Measurements from ENCODE around the gene MEGF8.
A peak's percentile ranks its signal among the peaks of the same experiment; 100 is the strongest.

MEGF8 gene, protein sequence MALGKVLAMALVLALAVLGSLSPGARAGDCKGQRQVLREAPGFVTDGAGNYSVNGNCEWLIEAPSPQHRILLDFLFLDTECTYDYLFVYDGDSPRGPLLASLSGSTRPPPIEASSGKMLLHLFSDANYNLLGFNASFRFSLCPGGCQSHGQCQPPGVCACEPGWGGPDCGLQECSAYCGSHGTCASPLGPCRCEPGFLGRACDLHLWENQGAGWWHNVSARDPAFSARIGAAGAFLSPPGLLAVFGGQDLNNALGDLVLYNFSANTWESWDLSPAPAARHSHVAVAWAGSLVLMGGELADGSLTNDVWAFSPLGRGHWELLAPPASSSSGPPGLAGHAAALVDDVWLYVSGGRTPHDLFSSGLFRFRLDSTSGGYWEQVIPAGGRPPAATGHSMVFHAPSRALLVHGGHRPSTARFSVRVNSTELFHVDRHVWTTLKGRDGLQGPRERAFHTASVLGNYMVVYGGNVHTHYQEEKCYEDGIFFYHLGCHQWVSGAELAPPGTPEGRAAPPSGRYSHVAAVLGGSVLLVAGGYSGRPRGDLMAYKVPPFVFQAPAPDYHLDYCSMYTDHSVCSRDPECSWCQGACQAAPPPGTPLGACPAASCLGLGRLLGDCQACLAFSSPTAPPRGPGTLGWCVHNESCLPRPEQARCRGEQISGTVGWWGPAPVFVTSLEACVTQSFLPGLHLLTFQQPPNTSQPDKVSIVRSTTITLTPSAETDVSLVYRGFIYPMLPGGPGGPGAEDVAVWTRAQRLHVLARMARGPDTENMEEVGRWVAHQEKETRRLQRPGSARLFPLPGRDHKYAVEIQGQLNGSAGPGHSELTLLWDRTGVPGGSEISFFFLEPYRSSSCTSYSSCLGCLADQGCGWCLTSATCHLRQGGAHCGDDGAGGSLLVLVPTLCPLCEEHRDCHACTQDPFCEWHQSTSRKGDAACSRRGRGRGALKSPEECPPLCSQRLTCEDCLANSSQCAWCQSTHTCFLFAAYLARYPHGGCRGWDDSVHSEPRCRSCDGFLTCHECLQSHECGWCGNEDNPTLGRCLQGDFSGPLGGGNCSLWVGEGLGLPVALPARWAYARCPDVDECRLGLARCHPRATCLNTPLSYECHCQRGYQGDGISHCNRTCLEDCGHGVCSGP (N-terminal part only)

DNA sequence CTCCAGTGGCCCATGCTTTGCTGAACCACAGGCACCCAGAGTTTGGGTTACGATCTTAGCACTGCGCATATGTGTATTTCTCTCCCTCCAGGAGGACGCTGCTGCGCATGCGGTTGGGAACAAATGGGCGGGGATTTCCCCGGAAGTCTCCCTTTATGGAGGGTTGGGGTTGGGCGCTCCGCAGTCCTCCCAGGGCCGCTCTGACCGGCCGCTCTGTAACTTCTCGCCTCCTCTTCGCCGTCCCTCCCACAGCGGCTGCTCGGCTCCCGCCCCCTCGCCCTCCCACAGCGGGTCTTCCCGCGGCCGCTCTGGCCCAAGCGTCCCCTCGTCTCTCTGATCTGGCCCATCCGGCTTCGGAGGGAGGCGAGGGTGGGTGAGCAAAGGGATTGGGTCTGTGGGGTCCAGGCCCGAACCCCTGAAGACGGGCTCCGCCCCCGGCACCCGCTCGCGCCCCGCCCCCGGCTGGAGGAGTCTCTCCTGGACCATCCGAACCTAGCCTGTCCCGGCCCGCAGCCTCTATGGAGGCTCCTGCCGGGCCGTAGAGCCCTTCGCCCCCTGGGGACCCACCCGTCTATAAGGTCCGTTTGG is at the start of gene MEGF8:
Gene MEGF8 (plus strand): TSS at position 328 of the 588 bp plus-strand sequence. CDS start 609 bp downstream, outside the sequence.
- peak; percentile 99 for DNase-seq (ENCODE audit: extremely low read depth, low read depth)
- TF ChIP-seq, protein P1, sequence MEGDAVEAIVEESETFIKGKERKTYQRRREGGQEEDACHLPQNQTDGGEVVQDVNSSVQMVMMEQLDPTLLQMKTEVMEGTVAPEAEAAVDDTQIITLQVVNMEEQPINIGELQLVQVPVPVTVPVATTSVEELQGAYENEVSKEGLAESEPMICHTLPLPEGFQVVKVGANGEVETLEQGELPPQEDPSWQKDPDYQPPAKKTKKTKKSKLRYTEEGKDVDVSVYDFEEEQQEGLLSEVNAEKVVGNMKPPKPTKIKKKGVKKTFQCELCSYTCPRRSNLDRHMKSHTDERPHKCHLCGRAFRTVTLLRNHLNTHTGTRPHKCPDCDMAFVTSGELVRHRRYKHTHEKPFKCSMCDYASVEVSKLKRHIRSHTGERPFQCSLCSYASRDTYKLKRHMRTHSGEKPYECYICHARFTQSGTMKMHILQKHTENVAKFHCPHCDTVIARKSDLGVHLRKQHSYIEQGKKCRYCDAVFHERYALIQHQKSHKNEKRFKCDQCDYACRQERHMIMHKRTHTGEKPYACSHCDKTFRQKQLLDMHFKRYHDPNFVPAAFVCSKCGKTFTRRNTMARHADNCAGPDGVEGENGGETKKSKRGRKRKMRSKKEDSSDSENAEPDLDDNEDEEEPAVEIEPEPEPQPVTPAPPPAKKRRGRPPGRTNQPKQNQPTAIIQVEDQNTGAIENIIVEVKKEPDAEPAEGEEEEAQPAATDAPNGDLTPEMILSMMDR (IDR thresholded peaks at IDR 0.05; ENCODE audit: low read depth, low read length, missing control alignments) = peak; percentile 95
- peak within 1 kb of the TSS; percentile 88 for H3K4me3 ChIP-seq (replicated peaks; ENCODE audit: low read depth, low read length)

DNA sequence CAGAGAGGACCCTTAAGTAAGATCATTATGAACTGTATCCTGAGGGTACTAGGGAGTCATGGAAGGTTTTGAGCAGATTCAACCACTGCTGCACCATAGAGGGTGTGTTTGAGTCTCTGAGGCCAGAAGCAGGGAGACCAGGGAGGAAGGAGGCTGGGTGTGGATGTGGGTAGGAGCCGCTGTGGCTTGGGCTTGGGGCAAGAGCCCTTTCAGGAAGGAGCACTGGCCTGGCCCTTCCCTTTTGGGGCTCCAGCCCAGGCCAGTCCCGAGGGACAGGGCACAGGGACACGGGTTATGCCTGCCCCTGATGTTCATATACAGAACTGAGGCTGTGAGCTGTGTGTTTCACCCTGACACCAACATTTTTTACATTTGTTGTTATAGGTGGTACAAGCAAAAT is 49.2 kb upstream of the MEGF8 start:
- TF ChIP-seq, protein P1 (IDR thresholded peaks at IDR 0.05; ENCODE audit: low read depth, low read length, missing control alignments) = no peak
- no peak for DNase-seq (ENCODE audit: extremely low read depth, low read depth)

DNA sequence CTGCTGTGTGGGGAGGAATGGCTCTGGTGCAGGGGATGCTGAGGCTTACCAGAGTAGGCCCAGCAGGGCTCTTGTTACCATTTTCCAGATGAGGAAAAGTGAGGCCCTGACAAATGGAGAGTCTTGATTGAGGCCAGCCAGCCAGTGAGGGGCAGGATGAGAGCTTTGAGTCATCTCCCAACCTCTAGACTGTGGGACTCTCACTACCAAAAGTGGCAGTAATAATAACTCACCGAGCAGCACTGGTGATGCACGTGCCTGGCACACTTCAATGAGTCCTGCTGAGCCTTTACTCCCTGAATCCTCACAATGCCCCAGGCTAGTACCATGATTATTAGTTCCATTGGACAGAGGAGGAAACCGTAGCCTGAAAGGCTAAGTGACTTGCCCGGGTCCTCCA is 48.6 kb upstream of the MEGF8 start:
- H3K4me3 ChIP-seq (replicated peaks; ENCODE audit: low read depth, low read length) = no peak overlapping the region
- TF ChIP-seq, protein P1 (IDR thresholded peaks at IDR 0.05; ENCODE audit: low read depth, low read length, missing control alignments) = no peak
- no peak for DNase-seq (ENCODE audit: extremely low read depth, low read depth)

More for the DNA sequence above, 49.2 kb upstream of the MEGF8 start:
- no peak overlapping the region for H3K4me3 ChIP-seq (replicated peaks; ENCODE audit: low read depth, low read length)

DNA sequence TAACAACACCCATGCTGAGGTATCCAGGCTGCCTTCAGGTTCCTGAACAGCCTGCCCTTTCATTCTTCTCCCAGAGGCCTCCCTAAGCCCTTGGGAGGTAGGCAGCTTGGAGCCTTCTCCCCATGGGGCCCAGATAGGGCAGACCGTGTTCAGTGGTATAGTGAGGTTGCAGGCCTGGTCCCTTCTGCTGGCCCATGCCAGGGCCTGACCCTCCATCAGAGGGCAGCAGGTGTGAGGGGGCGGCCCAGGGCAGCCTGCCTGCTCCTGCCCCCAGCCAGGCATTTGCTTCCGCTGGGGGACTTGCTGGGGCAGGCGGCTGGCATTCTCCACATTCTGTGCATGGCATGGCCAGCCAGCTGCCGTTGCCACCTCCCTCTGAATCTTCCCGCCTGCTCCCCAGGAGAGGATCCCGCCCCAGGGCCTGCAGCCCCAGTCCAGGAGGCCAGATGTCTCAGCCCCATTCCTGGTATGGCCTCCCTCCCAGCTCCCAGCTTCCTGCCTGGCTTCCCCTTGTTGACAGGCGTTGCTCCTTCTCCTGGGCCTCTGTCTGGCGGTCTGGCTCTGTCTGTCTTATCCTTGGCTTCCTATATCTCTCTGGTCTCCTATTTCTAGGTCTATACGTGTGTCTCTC is 47.5 kb upstream of the MEGF8 start:
- TF ChIP-seq, protein P1 (IDR thresholded peaks at IDR 0.05; ENCODE audit: low read depth, low read length, missing control alignments) = no peak
- no peak overlapping the region for H3K4me3 ChIP-seq (replicated peaks; ENCODE audit: low read depth, low read length)
- no peak for DNase-seq (ENCODE audit: extremely low read depth, low read depth)

DNA sequence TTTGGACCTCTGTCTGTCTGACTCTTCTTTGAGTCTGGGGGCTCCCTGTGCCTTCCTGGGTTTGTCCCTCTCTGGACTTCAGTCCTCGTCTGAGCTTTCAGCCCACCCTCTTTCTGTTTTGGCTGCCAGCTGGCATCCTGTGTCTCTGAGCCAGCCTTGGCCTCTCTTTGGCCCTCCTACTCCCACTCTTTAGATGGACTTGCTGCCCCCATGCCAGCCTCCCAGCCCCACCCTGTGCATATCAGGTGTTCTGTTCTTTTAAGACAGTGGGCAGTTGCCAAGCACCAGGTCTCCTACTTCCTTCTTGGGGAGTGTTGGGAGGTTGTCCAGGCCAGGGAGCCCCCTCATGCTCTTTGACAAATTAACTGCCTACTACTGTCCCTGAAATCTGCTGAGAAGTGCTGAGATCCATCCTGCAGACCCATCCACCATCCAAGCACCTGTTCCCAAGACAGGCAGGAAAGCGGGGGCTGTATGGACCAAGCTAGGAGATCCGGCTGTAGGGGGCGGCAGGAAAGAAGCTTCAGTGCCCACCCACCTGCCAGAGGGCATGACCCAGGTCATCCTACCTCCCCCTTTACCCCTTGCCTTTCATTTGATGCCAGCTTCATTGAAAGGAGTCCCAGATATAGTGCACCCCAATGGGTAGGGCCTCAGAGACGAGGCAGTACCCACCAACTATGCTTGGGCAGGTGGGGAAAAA is 46.8 kb upstream of the MEGF8 start:
- TF ChIP-seq, protein P1 (IDR thresholded peaks at IDR 0.05; ENCODE audit: low read depth, low read length, missing control alignments) = no peak
- DNase-seq (ENCODE audit: extremely low read depth, low read depth) = no peak
- peak overlapping the region; percentile 59; the same call in 1 of the 2 replicates for H3K4me3 ChIP-seq (replicated peaks; ENCODE audit: low read depth, low read length)

All from HFF-Myc (cell line).